Activated CD4-positive, alpha-beta T cell treated with anti-CD3 and anti-CD28 coated beads for 36 hours (primary cell): ENCODE results near the gene DPH5. TPM values are rescaled to one million over a fixed set of nuclear protein-coding genes. Genes with fewer than 3 reads are reported as not detected.
A peak's percentile ranks its signal among the peaks of the same experiment; 100 is the strongest.

Experiments
- ATAC-seq: fragments of 200-7000 bp; cut with Tn5 transposase; one replicate; pipeline ENCODE4 v1.10.0; 2021; ENCODE audit warnings: mild to moderate bottlenecking, moderate library complexity
- CTCF ChIA-PET: fragments of 350-600 bp; sonication (Branson Sonifier 250); formaldehyde crosslinking; loops from one replicate; lab custom pipeline; 2021; ENCODE audit warnings: antibody characterized with exemption; lab: Charles Lee
- POLR2A ChIA-PET: fragments of 350-600 bp; sonication (Branson Sonifier 250); formaldehyde crosslinking; loops from one replicate; lab custom pipeline; 2021; ENCODE audit warnings: antibody characterized with exemption, inconsistent platforms; lab: Charles Lee
- DNase-seq: peaks from one replicate; pipeline ENCODE4 v3.0.0-alpha.2; 2020
- H3K27ac Mint-ChIP-seq: one replicate; pipeline ENCODE4 v1.8.0; 2021; ENCODE audit warnings: mixed read lengths
- H3K27me3 Mint-ChIP-seq: one replicate; pipeline ENCODE4 v1.8.0; 2021; ENCODE audit warnings: mixed read lengths
- H3K36me3 Mint-ChIP-seq: one replicate; pipeline ENCODE4 v1.8.0; 2021; ENCODE audit warnings: low read depth, mixed read lengths
- H3K4me1 Mint-ChIP-seq: one replicate; pipeline ENCODE4 v1.8.0; 2021; ENCODE audit warnings: mixed read lengths
- H3K4me3 Mint-ChIP-seq: one replicate; pipeline ENCODE4 v1.8.0; 2021; ENCODE audit warnings: mild to moderate bottlenecking, moderate library complexity, mixed read lengths
- H3K9me3 Mint-ChIP-seq: one replicate; pipeline ENCODE4 v1.8.0; 2021; ENCODE audit warnings: low read depth, mixed read lengths
- intact Hi-C, 2 experiments: fragments of 100-400 bp; cut with DNase I in 1 of 2; cut with micrococcal nuclease in 1 of 2; formaldehyde crosslinking; loops; one replicate each; pipeline versions ENCODE4 v1.14.2 to v1.15.1; 2022 to 2024; cut with DNase I, micrococcal nuclease
- total RNA-seq, 2 experiments: library from RNA; stranded (reverse); gene quantifications; one replicate each; pipeline ENCODE4 v1.2.3, GENCODE V29; 2021

The DPH5 gene
- total RNA-seq, 2 experiments from 2014 or later = 48.4 to 59.6 TPM

DNA sequence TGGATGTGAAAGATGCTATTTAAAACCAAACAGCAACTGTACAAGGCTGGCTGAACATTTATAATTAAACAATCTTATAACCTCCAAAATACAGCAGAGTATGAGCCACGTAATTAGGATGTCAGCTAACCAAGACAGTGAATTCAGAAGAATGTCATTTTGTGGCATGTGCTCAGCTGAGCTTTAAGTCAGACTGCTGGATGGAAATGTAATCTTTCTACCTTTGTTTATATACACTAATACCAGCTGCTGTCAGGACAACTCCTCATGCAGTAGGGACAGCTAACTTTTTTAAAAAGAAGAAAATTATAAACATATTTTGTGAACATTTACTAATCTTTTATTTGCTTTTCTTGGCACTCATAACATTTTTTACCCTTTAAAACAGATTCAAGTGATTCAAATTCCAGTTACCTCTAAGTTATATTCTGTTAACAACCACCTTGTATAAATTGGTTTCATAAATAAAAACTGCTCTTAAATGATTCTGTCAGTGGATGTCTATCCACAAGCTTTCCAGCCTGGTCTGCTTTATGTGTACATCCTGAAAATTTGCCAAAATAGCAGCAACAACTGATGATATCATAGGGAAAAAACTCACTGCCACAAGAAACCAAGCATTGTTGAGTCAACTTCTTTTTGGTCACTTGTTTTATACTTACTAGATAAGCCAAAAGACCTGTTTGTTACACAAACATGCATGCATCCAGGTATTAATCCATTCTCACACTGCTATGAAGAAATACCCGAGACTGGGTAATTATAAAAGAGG is 36.1 kb downstream of the DPH5 start:
- POLR2A ChIA-PET = interaction anchor here (1.3 kb wide), 1 partner anchor 301 kb away, joined by 4 read pairs; no protein-coding TSS in a partner anchor
- no peak for ATAC-seq
- Mint-ChIP-seq H3K27ac (no peak overlapping the region), H3K27me3 (no peaks in the 10 kb centered on the region), H3K9me3 (no peaks in the 10 kb centered on the region), H3K4me1 (peaks cover 7% of the 10 kb centered on the region), H3K4me3 (no peak overlapping the region), H3K36me3 (peaks cover 62% of the 10 kb centered on the region)
- CTCF ChIA-PET = interaction anchor here (0.7 to 1.7 kb wide), 6 partner anchors 16 to 299 kb away, joined by 3 to 7 read pairs (median 4); no protein-coding TSS in a partner anchor
- intact Hi-C loops = no loop called here
- no peak for DNase-seq

DNA sequence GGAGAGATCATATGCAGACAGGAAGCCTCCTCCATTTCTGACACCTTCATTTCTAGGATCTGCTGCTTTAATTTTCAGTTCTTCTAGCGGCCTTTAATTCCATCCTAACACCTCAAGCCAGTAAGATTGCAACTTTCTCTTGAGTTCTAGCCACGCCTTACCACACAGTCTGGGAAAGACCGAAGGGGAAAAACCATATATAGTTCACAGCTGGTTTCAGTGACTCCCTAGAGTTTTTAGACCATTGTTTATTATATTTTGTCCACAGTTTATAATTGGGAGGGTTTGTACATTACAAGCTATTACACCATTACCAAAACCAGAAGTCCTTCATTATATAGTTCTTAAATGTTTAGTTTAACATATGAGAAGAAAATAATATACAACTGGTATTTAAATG is 37.5 kb downstream of the DPH5 start:
- no peaks in the 10 kb centered on the region for H3K9me3 Mint-ChIP-seq
- ChIA-PET CTCF (interaction anchor here (1.2 to 1.7 kb wide), 6 partner anchors 15 to 300 kb away, joined by 3 to 6 read pairs (median 4); no protein-coding TSS in a partner anchor), POLR2A (interaction anchor here (0.6 kb wide), 1 partner anchor 193 kb away, joined by 3 read pairs; no protein-coding TSS in a partner anchor)
- no peak overlapping the region for H3K27ac Mint-ChIP-seq
- H3K27me3 Mint-ChIP-seq = no peaks in the 10 kb centered on the region
- peaks cover 70% of the 10 kb centered on the region for H3K36me3 Mint-ChIP-seq
- intact Hi-C loops = no loop called here
- peaks cover 11% of the 10 kb centered on the region for H3K4me1 Mint-ChIP-seq
- H3K4me3 Mint-ChIP-seq = no peak overlapping the region
- DNase-seq (no peak), ATAC-seq (no peak)

GRCh38 chr1:100982793-100983192 is 42.8 kb downstream of the DPH5 start:
- H3K36me3 Mint-ChIP-seq = peaks cover 70% of the 10 kb centered on the region
- H3K4me1 Mint-ChIP-seq = peaks cover 7% of the 10 kb centered on the region
- H3K27ac Mint-ChIP-seq = no peak overlapping the region
- ATAC-seq (no peak), DNase-seq (no peak)
- POLR2A ChIA-PET = no interaction called here
- peaks cover 1% of the 10 kb centered on the region for H3K9me3 Mint-ChIP-seq
- H3K4me3 Mint-ChIP-seq = no peak overlapping the region
- CTCF ChIA-PET = no interaction called here
- no peaks in the 10 kb centered on the region for H3K27me3 Mint-ChIP-seq
- intact Hi-C loops = no loop called here

- no peak overlapping the region for H3K27ac Mint-ChIP-seq
- peaks cover 1% of the 10 kb centered on the region for H3K9me3 Mint-ChIP-seq
- DNase-seq = no peak
- ChIA-PET CTCF (interaction anchor here (1.4 kb wide), 1 partner anchor 378 kb away, joined by 3 read pairs; no protein-coding TSS in a partner anchor), POLR2A (no interaction called here)
- intact Hi-C loops = no loop called here
- peaks cover 10% of the 10 kb centered on the region for H3K4me1 Mint-ChIP-seq
- no peak overlapping the region for H3K4me3 Mint-ChIP-seq
- H3K27me3 Mint-ChIP-seq = no peaks in the 10 kb centered on the region
- ATAC-seq = no peak
- H3K36me3 Mint-ChIP-seq = peaks cover 70% of the 10 kb centered on the region
These were observed 46.0 kb downstream of the DPH5 start for GRCh38 chr1:100979631-100980030.

DNA sequence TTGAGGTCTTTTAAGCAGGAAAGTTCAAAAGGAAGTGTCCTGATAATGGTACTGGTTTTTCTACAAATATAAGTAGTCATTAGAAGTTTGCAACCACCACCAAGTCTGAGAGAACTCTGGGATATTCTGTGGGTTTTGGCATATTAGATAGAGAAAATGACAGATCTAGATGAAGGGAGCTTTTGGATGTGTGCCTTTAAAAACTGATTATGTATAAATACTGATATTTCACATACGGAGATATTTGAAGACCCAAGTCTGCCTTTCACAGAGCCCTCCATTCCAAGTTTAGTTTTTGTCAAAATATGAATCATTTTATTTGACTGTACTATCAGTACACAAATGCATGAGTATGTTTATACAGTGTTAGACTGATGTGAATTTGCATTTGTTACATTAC is 48.6 kb downstream of the DPH5 start:
- Mint-ChIP-seq H3K36me3 (peaks cover 64% of the 10 kb centered on the region), H3K9me3 (no peaks in the 10 kb centered on the region), H3K27me3 (no peaks in the 10 kb centered on the region), H3K27ac (no peak overlapping the region), H3K4me3 (no peak overlapping the region), H3K4me1 (peaks cover 12% of the 10 kb centered on the region)
- DNase-seq = no peak
- ChIA-PET POLR2A (no interaction called here), CTCF (interaction anchor here (1.0 kb wide), 1 partner anchor 21 kb away, joined by 3 read pairs; no protein-coding TSS in a partner anchor)
- intact Hi-C loops = no loop called here
- ATAC-seq = no peak

- H3K36me3 Mint-ChIP-seq = peaks cover 52% of the 10 kb centered on the region
- POLR2A ChIA-PET = no interaction called here
These were observed 53.4 kb downstream of the DPH5 start for GRCh38 chr1:100972185-100972584.

DNA sequence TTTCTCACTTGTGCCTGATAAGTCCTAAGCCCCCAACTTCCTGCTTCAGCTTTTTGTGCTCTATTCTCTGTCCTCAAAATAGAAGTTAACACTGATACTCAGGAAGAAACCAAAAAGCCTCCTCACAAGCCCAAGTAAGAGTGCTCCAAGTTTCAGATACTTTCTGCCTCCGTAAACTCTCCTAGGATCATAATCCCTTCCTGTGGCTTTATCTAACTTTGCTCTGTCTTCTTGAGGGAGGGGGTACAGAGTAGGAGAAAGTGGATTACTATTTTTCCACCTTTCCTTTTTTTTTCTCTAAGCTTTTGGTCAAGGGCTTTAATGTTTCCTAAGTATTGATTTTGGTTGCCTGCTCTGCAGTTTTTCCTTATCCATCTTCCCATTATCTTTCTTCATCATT is 54.6 kb downstream of the DPH5 start:
- H3K36me3 Mint-ChIP-seq = peaks cover 53% of the 10 kb centered on the region
- POLR2A ChIA-PET = no interaction called here
- peaks cover 29% of the 10 kb centered on the region for H3K4me1 Mint-ChIP-seq
- H3K27me3 Mint-ChIP-seq = no peaks in the 10 kb centered on the region
- H3K4me3 Mint-ChIP-seq = no peak overlapping the region
- intact Hi-C loops = no loop called here
- DNase-seq (no peak), ATAC-seq (no peak)
- CTCF ChIA-PET = interaction anchor here (0.5 to 1.3 kb wide), 3 partner anchors 20 to 481 kb away, joined by 3 to 5 read pairs (median 4); no protein-coding TSS in a partner anchor
- H3K27ac Mint-ChIP-seq = no peak overlapping the region
- no peaks in the 10 kb centered on the region for H3K9me3 Mint-ChIP-seq

More at GRCh38 chr1:100972185-100972584, 53.4 kb downstream of the DPH5 start:
- no peak for DNase-seq
- Mint-ChIP-seq H3K27me3 (no peaks in the 10 kb centered on the region), H3K27ac (no peak overlapping the region), H3K4me1 (peaks cover 34% of the 10 kb centered on the region), H3K4me3 (no peak overlapping the region), H3K9me3 (no peaks in the 10 kb centered on the region)
- CTCF ChIA-PET = interaction anchor here (0.6 to 1.3 kb wide), 4 partner anchors 17 to 337 kb away, joined by 3 to 5 read pairs (median 4); no protein-coding TSS in a partner anchor
- intact Hi-C loops = no loop called here
- ATAC-seq = no peak

GRCh38 chr1:100969327-100969726 is 56.3 kb downstream of the DPH5 start:
- Mint-ChIP-seq H3K27me3 (no peaks in the 10 kb centered on the region), H3K4me1 (peaks cover 29% of the 10 kb centered on the region), H3K4me3 (no peak overlapping the region), H3K9me3 (no peaks in the 10 kb centered on the region), H3K27ac (no peak overlapping the region), H3K36me3 (peaks cover 59% of the 10 kb centered on the region)
- ChIA-PET POLR2A (no interaction called here), CTCF (interaction anchor here (0.6 to 1.1 kb wide), 4 partner anchors 19 to 319 kb away, joined by 3 to 6 read pairs (median 4); no protein-coding TSS in a partner anchor)
- DNase-seq = no peak
- intact Hi-C loops = no loop called here
- ATAC-seq = no peak

- intact Hi-C loops = no loop called here
- Mint-ChIP-seq H3K27me3 (no peaks in the 10 kb centered on the region), H3K9me3 (no peaks in the 10 kb centered on the region), H3K27ac (no peak overlapping the region), H3K36me3 (peaks cover 55% of the 10 kb centered on the region), H3K4me1 (peaks cover 29% of the 10 kb centered on the region), H3K4me3 (no peak overlapping the region)
- no peak for ATAC-seq
- ChIA-PET POLR2A (no interaction called here), CTCF (interaction anchor here (1.1 kb wide), 1 partner anchor 19 kb away, joined by 6 read pairs; no protein-coding TSS in a partner anchor)
- no peak for DNase-seq
These were observed 57.0 kb downstream of the DPH5 start for GRCh38 chr1:100968621-100969020.

GRCh38 chr1:100960098-100960497 is 65.5 kb downstream of the DPH5 start:
- H3K9me3 Mint-ChIP-seq = peaks cover 1% of the 10 kb centered on the region
- H3K27ac Mint-ChIP-seq = no peak overlapping the region
- ATAC-seq (no peak), DNase-seq (no peak)
- ChIA-PET POLR2A (no interaction called here), CTCF (interaction anchor here (0.7 to 1.6 kb wide), 4 partner anchors 11 to 279 kb away, joined by 3 to 4 read pairs (median 4); no protein-coding TSS in a partner anchor)
- intact Hi-C loops = no loop called here
- H3K4me3 Mint-ChIP-seq = no peak overlapping the region
- H3K27me3 Mint-ChIP-seq = no peaks in the 10 kb centered on the region
- H3K4me1 Mint-ChIP-seq = peaks cover 32% of the 10 kb centered on the region
- peaks cover 58% of the 10 kb centered on the region for H3K36me3 Mint-ChIP-seq

DNA sequence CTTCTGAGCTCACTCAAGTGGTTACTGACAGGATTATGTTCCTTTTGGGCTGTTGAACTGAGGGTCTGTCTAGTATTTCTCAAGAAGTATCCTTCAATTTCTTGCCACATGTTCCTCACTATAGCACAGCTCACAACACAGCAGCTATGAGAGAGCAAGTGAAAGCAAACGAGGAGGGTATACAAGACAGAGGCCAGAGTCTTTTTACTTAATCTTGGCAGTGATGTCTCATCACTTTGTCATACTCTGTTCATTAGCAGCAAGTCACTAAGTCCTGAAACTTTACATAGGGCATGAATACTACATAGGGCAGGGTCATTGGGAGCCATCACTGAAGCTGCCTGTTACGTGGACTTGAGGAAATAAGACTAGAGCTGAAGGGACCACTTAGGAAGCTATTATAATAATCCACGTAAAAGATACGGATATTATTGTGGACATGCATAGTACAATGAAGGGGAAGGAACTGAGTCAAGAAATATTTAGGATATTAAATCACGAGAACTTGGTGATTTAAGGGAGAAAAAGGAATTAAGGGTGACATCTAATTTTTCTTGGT is 66.0 kb downstream of the DPH5 start:
- intact Hi-C loops = loop anchor here in 1 of 2 experiments (5.0 kb wide), 1 partner anchor 43 kb away; no protein-coding TSS in a partner anchor
- no peak for DNase-seq
- ATAC-seq = peak; percentile 67
- Mint-ChIP-seq H3K36me3 (peaks cover 55% of the 10 kb centered on the region), H3K27ac (peak overlapping the region; percentile 26), H3K4me1 (peaks cover 34% of the 10 kb centered on the region), H3K9me3 (peaks cover 1% of the 10 kb centered on the region), H3K4me3 (no peak overlapping the region), H3K27me3 (no peaks in the 10 kb centered on the region)
- ChIA-PET CTCF (interaction anchor here (0.6 to 1.3 kb wide), 7 partner anchors 9 to 350 kb away, joined by 3 to 4 read pairs (median 4); no protein-coding TSS in a partner anchor), POLR2A (interaction anchor here (0.6 kb wide), 1 partner anchor 10 kb away, joined by 4 read pairs; no protein-coding TSS in a partner anchor)
